Measurements from ENCODE around the gene ECI1.

DNA sequence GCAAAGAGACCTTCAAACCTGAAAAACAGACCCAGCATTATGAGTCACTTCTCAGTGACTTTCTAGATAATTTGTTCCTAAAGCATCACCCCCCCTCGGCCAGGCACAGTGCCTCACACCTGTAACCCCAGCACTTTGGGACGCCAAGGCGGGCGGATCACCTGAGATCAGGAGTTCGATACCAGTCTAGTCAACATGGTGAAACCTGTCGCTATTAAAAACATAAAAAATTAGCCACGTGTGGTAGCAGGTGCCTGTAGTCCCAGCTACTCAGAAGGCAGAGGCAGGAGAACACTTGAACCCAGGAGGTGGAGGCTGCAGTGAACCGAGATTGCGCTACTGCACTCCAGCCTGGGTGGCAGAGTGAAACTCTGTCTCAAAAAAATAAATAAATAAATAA, 40.8 kb upstream of the ECI1 start:
- TF ChIP-seq CTCF (IDR thresholded peaks at IDR 0.05) = no peak
- TF ChIP-seq POLR2A (IDR thresholded peaks at IDR 0.05) = no peak
